ENCODE data around the gene PHLDB3.
A peak's percentile ranks its signal among the peaks of the same experiment; 100 is the strongest.
"Not testable (repeated sequence)": the region's sequence is repeated elsewhere in the genome, so short reads cannot be mapped to it uniquely, and the experiment has no call there.

Gene PHLDB3

DNA sequence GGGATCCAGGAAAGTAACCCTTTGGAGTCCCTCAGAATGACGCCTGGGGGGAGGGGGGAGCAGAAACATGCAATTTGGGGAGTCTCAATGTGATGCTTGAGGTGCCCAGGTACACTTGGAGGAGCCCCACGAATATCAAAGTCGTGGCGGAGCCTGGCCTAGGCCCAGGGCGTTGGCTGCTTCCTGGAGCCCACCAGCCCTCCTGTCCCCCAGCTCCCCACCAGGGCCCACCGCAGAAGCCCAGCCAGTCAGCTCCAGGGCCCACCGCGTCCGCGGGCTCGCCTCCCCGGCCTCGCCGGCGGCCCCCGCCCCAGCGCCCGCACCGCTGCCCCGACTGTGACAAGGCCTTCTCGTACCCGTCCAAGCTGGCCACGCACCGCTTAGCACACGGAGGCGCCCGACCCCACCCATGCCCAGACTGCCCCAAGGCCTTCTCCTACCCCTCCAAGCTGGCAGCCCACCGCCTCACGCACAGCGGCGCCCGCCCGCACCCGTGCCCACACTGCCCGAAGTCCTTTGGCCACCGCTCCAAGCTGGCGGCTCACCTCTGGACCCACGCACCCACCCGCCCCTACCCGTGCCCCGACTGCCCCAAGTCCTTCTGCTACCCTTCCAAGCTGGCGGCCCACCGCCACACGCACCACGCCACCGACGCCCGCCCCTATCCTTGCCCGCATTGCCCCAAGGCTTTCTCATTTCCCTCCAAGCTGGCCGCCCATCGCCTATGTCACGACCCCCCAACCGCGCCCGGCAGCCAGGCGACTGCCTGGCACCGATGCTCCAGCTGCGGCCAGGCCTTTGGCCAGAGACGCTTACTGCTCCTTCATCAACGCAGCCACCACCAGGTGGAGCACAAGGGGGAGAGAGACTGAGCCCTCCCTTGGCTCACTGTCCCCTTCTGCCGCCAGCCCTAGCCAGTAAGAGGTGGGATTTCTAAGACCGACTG, 30.5 kb upstream of the PHLDB3 start:
- Mint-ChIP-seq H3K27ac (no peak overlapping the region), H3K36me3 (ENCODE audit: low read depth) (peaks cover 29% of the 10 kb centered on the region), H3K4me1 (peaks cover 22% of the 10 kb centered on the region), H3K9me3 (peaks cover 10% of the 10 kb centered on the region), H3K27me3 (no peaks in the 10 kb centered on the region), H3K4me3 (no peak overlapping the region)
- ATAC-seq (no peak), DNase-seq (peak; percentile 46)

- H3K4me1 Mint-ChIP-seq: peaks cover 22% of the 10 kb centered on the region
- H3K36me3 Mint-ChIP-seq (ENCODE audit: low read depth): peaks cover 23% of the 10 kb centered on the region
- no peak overlapping the region for H3K4me3 Mint-ChIP-seq
- no peak for ATAC-seq
- no peaks in the 10 kb centered on the region for H3K27me3 Mint-ChIP-seq
- peaks cover 9% of the 10 kb centered on the region for H3K9me3 Mint-ChIP-seq
- no peak for DNase-seq
- H3K27ac Mint-ChIP-seq: peak overlapping the region; percentile 94
Measured at GRCh38 chr19:43534305-43534815, 29.8 kb upstream of the PHLDB3 start.

DNA sequence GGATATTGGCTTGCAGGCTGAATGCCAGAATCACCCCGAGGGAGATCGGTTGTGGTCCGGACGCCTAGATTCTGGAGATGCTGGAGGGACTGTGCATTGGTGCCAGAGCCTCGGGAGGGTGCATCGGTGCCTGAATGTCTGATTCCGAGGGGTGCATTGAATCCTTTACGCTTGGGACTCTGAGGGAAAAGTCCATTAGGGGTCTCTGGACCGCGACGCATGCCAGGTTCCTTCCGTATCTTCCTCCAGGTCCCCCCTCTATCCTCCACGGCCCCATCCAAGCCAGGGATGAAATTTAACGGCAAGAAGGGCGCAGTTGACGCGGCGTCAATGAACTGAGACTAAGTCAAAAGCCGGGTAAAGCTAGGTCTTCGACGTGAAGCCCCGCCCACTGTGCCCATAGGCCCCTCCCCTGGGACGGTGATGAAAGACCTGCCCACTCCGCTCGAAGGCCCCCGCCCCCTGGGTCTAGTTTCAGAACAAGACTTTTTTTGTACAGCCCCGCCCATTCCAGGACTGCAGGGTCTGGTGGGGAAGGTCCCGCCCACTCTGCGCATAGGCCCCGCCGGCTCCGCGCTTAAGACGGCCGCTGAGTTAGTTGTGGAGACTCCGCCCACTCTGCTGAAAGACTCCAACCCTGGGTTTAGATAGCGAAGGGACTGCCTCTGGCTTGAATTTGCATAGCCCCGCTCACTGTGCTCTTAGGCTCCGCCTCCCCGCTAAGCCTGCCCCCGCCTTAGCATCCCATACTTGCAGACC, 29.2 kb upstream of the PHLDB3 start:
- ATAC-seq (peak; percentile 82), DNase-seq (peak; percentile 97)
- Mint-ChIP-seq H3K36me3 (ENCODE audit: low read depth) (peaks cover 18% of the 10 kb centered on the region), H3K9me3 (peaks cover 5% of the 10 kb centered on the region), H3K4me3 (peak overlapping the region; percentile 89), H3K27me3 (no peaks in the 10 kb centered on the region), H3K4me1 (peaks cover 22% of the 10 kb centered on the region), H3K27ac (peak overlapping the region; percentile 94)

DNA sequence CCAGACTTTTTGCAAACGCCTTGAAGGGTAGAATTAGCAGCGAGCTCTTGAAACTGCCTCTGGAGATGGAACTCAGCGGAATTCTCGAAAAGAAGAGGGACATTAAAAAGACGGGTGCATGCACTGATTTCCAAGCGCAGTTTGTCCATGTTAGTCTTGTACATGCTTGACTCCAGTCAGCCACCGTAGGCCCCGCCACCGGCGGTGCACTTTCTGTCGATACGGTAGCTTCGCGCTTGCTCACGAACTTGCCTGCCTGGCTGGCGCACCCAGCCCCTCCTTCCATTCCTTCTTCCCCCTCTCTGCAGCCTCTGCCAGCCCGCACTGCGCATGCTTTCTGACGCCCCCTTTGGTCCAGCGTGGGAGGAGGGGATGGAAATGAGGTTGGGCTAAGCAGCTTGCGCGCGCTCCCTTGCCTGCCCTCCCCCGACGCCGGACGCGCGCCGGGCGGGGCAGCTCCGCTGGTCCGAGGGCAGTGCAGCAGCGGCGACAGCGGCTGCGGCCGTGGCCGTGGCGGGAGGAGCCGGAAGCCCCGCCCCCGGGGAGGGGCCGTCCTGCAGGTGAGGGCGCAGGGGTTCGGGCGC, 28.5 kb upstream of the PHLDB3 start, which contains the start of gene ZNF575:
Gene ZNF575, plus strand, starts transcription at position 227 of the 584 bp plus-strand sequence. CDS start 1,235 bp downstream, outside the sequence.
- Mint-ChIP-seq H3K27me3 (no peaks in the 10 kb centered on the region), H3K36me3 (ENCODE audit: low read depth) (peaks cover 11% of the 10 kb centered on the region), H3K27ac (peak within 1 kb of the TSS; percentile 94), H3K4me1 (peaks cover 25% of the 10 kb centered on the region), H3K4me3 (peak within 1 kb of the TSS; percentile 89), H3K9me3 (no peaks in the 10 kb centered on the region)
- DNase-seq (peak; percentile 89), ATAC-seq (peak; percentile 50)

DNA sequence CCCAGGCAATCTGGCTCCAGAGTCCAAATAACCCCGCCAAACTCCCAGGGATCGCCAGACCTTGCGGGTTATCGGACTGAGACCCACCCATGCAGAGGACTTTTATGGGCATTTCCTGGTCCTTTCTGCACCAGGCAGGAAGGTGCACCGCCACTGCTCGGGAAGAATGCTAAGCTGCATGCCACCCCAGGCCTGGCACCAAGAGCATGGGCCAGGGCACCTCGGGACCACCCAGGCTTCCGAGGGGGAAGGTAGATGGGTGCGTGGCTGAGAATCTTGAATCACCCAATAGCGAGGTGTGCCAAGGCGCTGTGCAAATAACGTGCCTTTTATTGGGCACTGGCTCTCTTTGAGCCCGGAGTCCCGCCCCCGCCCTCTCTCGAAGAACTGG, 28.0 kb upstream of the PHLDB3 start:
- ATAC-seq (peak; percentile 40), DNase-seq (no peak)
- Mint-ChIP-seq H3K9me3 (no peaks in the 10 kb centered on the region), H3K27ac (peak overlapping the region; percentile 91), H3K27me3 (no peaks in the 10 kb centered on the region), H3K4me3 (peak overlapping the region; percentile 89), H3K36me3 (ENCODE audit: low read depth) (peaks cover 10% of the 10 kb centered on the region), H3K4me1 (peaks cover 29% of the 10 kb centered on the region)

- peak overlapping the region; percentile 38 for H3K4me3 Mint-ChIP-seq
- H3K27ac Mint-ChIP-seq: no peak overlapping the region
- H3K9me3 Mint-ChIP-seq: no peaks in the 10 kb centered on the region
- ATAC-seq (no peak), DNase-seq (no peak)
- H3K4me1 Mint-ChIP-seq: peaks cover 36% of the 10 kb centered on the region
- H3K27me3 Mint-ChIP-seq: no peaks in the 10 kb centered on the region
- no peaks in the 10 kb centered on the region for H3K36me3 Mint-ChIP-seq (ENCODE audit: low read depth)
Measured at GRCh38 chr19:43527860-43528622, 23.5 kb upstream of the PHLDB3 start.

DNA sequence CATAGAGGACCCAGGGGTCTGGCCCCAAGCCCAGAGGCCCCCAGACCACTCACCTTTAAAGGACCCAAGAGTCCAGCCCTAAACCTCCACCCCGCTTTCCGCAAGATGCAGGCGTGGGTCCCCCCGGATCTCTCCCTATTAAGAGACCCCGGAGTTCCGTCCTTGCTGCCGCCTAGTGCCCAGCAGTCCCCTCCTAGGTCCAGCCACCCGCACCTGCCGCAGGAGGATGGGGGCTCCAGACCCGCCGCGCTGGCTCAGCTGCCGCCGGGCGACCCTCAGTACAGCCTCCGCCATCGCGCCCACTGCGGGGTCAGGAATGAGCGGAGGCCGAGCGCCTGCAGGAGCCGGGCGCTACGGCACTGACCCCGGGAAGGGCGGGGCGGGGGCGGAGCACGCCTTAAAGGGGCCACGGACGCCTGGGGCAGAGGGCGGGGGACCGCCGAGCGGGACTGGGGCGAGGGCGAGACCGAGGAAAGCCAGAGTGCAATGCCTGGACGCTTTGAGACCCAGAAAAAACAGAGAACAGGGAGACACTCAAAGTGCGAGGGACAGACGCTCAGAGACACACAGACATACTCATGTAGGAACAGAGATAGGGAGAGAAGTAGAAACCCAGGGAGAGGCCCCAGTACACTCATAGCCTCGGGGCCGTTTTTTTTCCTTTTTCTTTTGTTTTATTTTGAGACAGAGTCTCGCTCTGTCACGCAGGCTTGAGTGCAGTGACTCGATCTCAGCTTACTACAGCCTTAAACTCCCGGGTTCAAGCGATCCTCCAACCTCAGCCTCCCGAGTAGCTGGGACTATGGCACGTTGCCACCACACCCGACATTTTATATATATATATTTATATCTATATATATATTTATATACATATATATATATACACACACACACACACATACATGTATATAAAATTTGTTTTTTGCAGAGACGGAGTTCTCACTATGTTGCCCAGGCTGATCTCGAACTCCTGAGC, 22.6 kb upstream of the PHLDB3 start, which contains the start of gene ETHE1:
Gene ETHE1, minus strand, starts transcription at position 318 of the 976 bp plus-strand sequence. Its CDS starts 24 bp downstream, at position 294.
- no peaks in the 10 kb centered on the region for H3K9me3 Mint-ChIP-seq
- H3K36me3 Mint-ChIP-seq (ENCODE audit: low read depth): no peaks in the 10 kb centered on the region
- H3K27ac Mint-ChIP-seq: peak within 1 kb of the TSS; percentile 85
- peak within 1 kb of the TSS; percentile 87 for H3K4me3 Mint-ChIP-seq
- H3K4me1 Mint-ChIP-seq: peaks cover 30% of the 10 kb centered on the region
- no peaks in the 10 kb centered on the region for H3K27me3 Mint-ChIP-seq
- ATAC-seq: peak; percentile 82
- peak; percentile 84 for DNase-seq

DNA sequence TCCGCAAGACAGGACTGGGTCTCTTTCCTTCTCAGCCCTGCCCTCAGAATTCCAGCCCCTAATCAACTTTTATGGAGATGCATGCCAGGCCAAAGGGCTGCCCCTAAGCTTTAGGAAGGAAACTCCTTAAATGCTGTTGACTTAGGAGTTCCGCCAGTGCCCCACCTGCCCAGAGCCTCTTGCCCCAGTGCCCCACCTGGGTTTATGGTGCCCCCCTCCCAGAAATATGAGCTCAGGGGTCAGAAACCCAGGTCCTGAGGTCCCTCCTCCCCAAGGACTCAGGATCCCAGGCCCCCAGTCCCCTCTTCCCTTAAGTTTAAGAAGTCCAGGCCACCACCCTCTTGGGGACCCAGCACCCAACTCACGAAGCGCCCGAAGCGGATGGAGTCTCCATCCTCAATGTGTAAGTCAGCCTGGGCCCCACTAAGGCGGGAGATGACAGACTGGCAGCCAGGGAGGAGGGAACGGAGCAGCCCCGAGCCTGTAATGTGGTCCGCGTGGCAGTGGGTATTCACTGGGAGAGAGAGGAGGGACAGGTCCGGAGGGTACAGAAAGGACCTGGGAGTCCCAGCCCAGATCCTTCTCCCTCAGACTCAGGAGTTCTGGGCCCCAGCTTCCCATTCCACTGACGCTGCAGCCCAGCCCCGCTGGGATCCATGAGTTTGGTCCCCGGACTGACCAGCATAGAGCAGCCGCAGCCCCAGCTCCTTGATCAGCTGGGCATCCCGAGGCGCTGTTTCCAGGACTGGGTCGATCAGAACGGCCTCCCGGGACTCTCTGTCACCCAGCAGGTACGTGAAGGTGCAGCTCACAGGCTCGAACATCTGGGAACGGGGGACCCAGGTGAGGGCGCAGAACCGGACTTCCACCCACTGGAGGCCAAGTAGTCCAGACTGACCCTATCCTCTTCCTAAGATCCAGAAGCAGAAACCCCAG, 21.6 kb upstream of the PHLDB3 start:
- Mint-ChIP-seq H3K36me3 (ENCODE audit: low read depth) (no peaks in the 10 kb centered on the region), H3K9me3 (no peaks in the 10 kb centered on the region), H3K4me1 (peaks cover 28% of the 10 kb centered on the region), H3K27me3 (no peaks in the 10 kb centered on the region), H3K4me3 (peak overlapping the region; percentile 87), H3K27ac (peak overlapping the region; percentile 85)
- DNase-seq (peak; percentile 41), ATAC-seq (no peak)

GRCh38 chr19:43524922-43525835, 20.6 kb upstream of the PHLDB3 start:
- Mint-ChIP-seq H3K4me3 (peak overlapping the region; percentile 87), H3K9me3 (no peaks in the 10 kb centered on the region), H3K4me1 (peaks cover 28% of the 10 kb centered on the region), H3K27me3 (no peaks in the 10 kb centered on the region), H3K27ac (peak overlapping the region; percentile 85), H3K36me3 (ENCODE audit: low read depth) (no peaks in the 10 kb centered on the region)
- DNase-seq (peak; percentile 37), ATAC-seq (peak; percentile 61)

GRCh38 chr19:43523696-43524095, 19.1 kb upstream of the PHLDB3 start:
- not testable (repeated sequence) for H3K27ac Mint-ChIP-seq; DNase-seq; H3K9me3 Mint-ChIP-seq; H3K36me3 Mint-ChIP-seq (ENCODE audit: low read depth); H3K4me3 Mint-ChIP-seq; ATAC-seq; H3K27me3 Mint-ChIP-seq
- peaks cover 32% of the 10 kb centered on the region for H3K4me1 Mint-ChIP-seq

DNA sequence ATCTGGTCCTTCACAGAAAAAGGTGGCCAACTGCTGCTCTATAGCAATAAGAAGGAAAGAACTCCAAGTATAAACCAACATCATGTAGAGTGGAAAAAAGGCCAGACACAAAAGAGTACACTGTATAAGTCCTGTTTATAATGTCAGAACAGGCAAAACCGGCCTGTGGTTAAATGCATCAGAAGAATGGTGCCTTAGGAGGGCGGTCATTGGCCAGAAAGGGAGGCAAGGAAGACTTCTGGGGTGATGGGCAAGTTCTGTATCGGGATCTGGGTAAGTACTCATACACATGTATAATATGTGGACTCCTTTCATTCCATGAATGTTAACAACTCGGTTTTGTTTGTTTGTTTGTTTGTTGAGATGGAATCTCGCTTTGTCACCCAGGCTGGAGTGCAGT, 18.4 kb upstream of the PHLDB3 start:
- DNase-seq (no peak), ATAC-seq (no peak)
- peaks cover 32% of the 10 kb centered on the region for H3K4me1 Mint-ChIP-seq
- no peak overlapping the region for H3K4me3 Mint-ChIP-seq
- no peaks in the 10 kb centered on the region for H3K27me3 Mint-ChIP-seq
- no peak overlapping the region for H3K27ac Mint-ChIP-seq
- no peaks in the 10 kb centered on the region for H3K36me3 Mint-ChIP-seq (ENCODE audit: low read depth)
- no peaks in the 10 kb centered on the region for H3K9me3 Mint-ChIP-seq
